Stimulated activated CD4-positive, alpha-beta T cell treated with anti-CD3 and anti-CD28 coated beads, Interleukin-4, amount 100 ng/mL, for 4 hours (primary cell): Measurements from ENCODE around the gene PPWD1.
"Not testable (repeated sequence)": the region's sequence is repeated elsewhere in the genome, so short reads cannot be mapped to it uniquely, and the experiment has no call there.

ENCODE experiments used
- DNase-seq, 2 experiments: peaks; one replicate each; pipeline ENCODE4 v3.0.0-alpha.2; 2020

PPWD1 gene

GRCh38 chr5:65562731-65563701 is at the start of gene PPWD1, which contains the start of gene CENPK:
Gene PPWD1, plus strand, starts transcription at chr5:65563296. Its CDS starts 15 bp downstream, at chr5:65563311.
Gene CENPK, minus strand, starts transcription at chr5:65563168. Its CDS starts 8,261 bp downstream, at chr5:65554907.
- peak; percentile 90 to 93 for DNase-seq

GRCh38 chr5:65525726-65526125 is 37.4 kb upstream of the PPWD1 start:
- no peak for DNase-seq

GRCh38 chr5:65530904-65531303 is 32.2 kb upstream of the PPWD1 start:
- DNase-seq, result no peak

GRCh38 chr5:65535529-65535987 is 27.5 kb upstream of the PPWD1 start:
- DNase-seq, result no peak

GRCh38 chr5:65539827-65540226 is 23.3 kb upstream of the PPWD1 start:
- no peak for DNase-seq

DNA sequence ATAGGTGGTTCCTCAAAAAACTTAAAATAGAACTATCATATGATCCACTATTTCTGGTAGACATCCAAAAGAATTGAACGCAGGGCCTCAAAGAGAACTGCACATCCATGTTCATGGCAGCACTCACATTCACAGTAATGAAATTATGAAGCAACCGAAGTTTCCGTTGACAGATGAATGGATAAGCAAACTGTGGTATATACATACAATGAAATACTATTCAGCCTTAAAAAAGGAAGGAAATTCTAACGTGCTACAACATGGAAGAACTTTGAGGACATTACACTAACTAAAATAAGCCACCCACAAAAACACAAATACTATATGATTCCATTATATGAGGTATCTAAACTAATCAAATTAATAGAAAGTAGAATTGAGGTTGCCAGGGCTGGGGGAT is 18.6 kb upstream of the PPWD1 start:
- no peak for DNase-seq

DNA sequence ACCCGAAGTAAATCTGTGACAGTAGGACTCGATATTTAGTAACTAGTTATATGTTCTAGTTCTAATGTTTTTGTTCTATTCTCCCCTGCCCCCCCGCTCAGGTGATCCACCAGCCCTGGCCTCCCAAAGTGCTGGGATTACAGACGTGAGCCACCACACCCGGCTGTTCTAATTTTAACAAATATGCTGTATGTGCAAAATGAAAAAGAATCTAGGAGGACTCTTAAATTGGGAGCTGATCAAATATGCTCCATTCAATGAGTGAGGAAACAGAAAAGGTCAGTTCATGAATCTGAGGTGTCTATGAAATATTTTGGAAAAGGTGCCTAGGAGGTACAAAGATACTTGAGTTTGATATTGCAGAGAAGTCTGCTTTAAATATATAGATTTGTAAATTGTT is 17.0 kb upstream of the PPWD1 start:
- no peak for DNase-seq

GRCh38 chr5:65548281-65548680 is 14.8 kb upstream of the PPWD1 start:
- no peak for DNase-seq

GRCh38 chr5:65553941-65554340 is 9.2 kb upstream of the PPWD1 start:
- no peak for DNase-seq

DNA sequence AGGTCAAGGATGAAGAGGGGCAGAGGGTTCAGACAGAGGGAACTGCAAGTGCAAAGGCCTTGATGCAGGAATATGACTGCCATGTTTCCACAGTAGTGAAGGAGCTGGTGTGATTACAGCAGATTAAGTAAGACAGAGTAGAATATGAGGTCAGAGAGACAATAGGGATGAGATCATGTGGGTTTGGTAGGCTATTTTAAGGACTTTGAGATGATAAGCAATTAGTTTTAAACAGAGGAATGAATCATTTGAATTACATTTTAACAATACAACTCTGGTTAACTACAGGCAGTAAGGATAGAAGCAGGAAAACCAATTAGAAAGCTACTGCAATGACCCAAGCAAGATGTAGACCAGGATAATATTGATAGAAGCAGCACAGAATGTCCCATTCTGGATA is 7.8 kb upstream of the PPWD1 start:
- no peak for DNase-seq

DNA sequence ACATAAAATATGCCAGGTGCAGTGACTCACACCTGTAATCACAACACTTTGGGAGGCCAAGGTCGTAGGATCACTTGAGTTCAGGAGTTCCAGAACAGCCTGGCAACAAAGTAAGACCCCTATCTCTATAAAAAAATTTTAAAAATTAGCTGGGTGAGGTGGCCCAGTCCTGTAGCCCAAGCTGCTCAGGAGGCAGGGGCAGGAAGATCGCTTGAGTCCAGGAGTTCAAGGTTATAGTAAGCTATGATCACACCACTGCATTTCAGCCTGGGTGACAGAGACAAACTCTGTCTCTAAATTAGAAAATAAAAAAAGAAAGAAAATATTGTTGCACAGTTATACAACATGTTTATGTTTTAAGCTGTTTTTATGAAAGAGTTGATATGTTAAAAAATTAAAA is 6.9 kb upstream of the PPWD1 start:
- no peak for DNase-seq

GRCh38 chr5:65556718-65557117 is 6.4 kb upstream of the PPWD1 start:
- DNase-seq, result no peak

DNA sequence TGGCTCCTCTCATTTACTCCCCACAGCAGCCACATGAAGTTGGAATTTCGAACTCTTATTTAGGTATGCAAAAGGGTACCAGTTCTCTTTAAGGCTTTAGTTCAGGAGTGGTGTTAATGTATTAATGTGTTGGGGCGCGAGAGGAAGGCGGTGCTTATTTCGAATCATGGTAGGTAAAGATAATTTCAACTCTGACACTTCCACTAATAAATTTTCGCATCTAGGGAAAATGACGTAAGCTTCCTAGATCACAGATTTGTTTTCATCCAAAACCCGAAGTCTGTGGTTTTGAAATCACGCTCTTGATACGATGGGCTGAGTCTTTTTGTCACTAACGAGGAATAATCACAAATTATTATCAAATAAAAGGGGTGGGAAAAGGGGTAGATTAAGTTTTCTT is 681 bp downstream of the PPWD1 start:
- no peak for DNase-seq

GRCh38 chr5:65566505-65566904 is 3.4 kb downstream of the PPWD1 start:
- no peak for DNase-seq

GRCh38 chr5:65570598-65571226 is 7.6 kb downstream of the PPWD1 start:
- no peak for DNase-seq

GRCh38 chr5:65577141-65577540 is 14.0 kb downstream of the PPWD1 start:
- DNase-seq, result no peak

- no peak for DNase-seq
Measured at GRCh38 chr5:65588694-65589093, 25.6 kb downstream of the PPWD1 start.

GRCh38 chr5:65601761-65602160 is 38.7 kb downstream of the PPWD1 start:
- DNase-seq, result not testable (repeated sequence)

DNA sequence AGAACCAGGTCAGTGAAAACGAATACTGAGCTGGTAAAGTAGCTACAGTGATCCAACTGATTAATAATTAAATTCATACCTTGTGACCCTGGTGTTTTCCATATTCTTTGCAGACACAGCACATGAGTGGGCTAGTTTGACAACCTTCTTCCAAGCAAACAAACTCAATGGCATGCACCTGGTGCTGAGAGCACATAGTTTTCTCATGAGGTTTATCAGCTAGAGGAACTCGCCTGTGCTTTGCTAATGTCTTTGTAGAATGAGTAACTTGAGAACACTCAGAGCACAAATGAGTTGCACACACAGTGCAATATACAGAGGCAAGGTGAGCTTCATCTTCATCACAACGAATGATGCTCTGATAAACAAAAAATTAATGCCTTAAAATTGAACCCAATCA is 48.4 kb downstream of the PPWD1 start:
- no peak for DNase-seq

DNA sequence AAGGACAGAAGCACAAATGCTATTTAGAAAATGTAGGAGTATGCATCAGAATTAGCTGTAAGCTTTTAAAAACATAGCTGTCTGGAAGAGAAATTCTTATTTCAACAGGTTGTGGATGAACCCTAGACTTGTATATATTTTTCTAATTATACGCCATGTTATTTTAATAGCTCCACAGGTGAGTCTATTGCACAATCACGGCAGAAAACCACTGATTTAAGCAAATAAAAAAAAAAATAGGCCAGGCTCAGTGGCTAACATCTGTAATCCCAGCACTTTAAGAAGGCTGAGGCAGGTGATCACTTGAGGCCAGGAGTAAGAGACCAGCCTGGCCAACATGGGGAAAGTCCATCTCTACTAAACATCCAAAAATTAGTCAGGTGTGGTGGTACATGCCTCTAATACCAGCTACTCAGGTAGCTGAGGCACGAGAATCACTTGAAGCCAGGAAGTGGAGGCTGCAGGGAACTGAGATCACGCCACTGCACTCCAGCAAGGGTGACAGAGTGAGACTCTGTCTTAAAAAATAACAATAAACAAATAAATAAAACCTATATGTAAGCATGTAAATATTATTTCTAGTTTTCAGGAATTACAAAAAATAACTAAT is 49.3 kb downstream of the PPWD1 start:
- DNase-seq, result no peak

GRCh38 chr5:65620021-65620420 is 56.9 kb downstream of the PPWD1 start:
- DNase-seq, result no peak

GRCh38 chr5:65621961-65622360 is 58.9 kb downstream of the PPWD1 start:
- DNase-seq, result not testable (repeated sequence)

GRCh38 chr5:65623482-65623881 is 60.4 kb downstream of the PPWD1 start:
- no peak for DNase-seq
